Anterior cingulate cortex (tissue), 58 donors: ENCODE results near the gene ARMC9.
"Not testable (repeated sequence)": the region's sequence is repeated elsewhere in the genome, so short reads cannot be mapped to it uniquely, and the experiment has no call there.

Source experiments
- DNase-seq, 58 donors: peaks; one replicate each; lab custom pipeline; 2025; lab: John Stamatoyannopoulos, UW

Gene ARMC9

GRCh38 chr2:231238689-231239088, 40.3 kb downstream of the ARMC9 start:
- no peak for DNase-seq

GRCh38 chr2:231239751-231240150, 41.3 kb downstream of the ARMC9 start:
- DNase-seq = no peak

- DNase-seq = peak in 5 of 58 donors; percentile 4 to 21 (median 13)
These were observed 43.5 kb downstream of the ARMC9 start for GRCh38 chr2:231241755-231242507.

- DNase-seq = no peak
These were observed 45.4 kb downstream of the ARMC9 start for GRCh38 chr2:231243866-231244265.

- no peak for DNase-seq
These were observed 46.2 kb downstream of the ARMC9 start for GRCh38 chr2:231244382-231245248.

- no peak for DNase-seq
These were observed 47.0 kb downstream of the ARMC9 start for GRCh38 chr2:231245249-231246094.

GRCh38 chr2:231246171-231246842, 47.9 kb downstream of the ARMC9 start:
- DNase-seq = no peak

- no peak for DNase-seq
These were observed 51.7 kb downstream of the ARMC9 start for GRCh38 chr2:231250146-231250545.

- DNase-seq = no peak
These were observed 52.3 kb downstream of the ARMC9 start for GRCh38 chr2:231250698-231251097.

GRCh38 chr2:231253292-231253691, 54.9 kb downstream of the ARMC9 start:
- not testable (repeated sequence) for DNase-seq

GRCh38 chr2:231256494-231256893, 58.1 kb downstream of the ARMC9 start:
- no peak for DNase-seq

- no peak for DNase-seq
These were observed 59.3 kb downstream of the ARMC9 start for GRCh38 chr2:231257763-231258162.

- DNase-seq = no peak
These were observed 60.3 kb downstream of the ARMC9 start for GRCh38 chr2:231258701-231259100.

- DNase-seq = no peak
These were observed 60.7 kb downstream of the ARMC9 start for GRCh38 chr2:231259104-231259503.

- no peak for DNase-seq
These were observed 62.2 kb downstream of the ARMC9 start for GRCh38 chr2:231260442-231261208.

GRCh38 chr2:231263118-231263831, 64.8 kb downstream of the ARMC9 start:
- DNase-seq = no peak

GRCh38 chr2:231270221-231271114, 72.0 kb downstream of the ARMC9 start:
- DNase-seq = peak in 1 of 58 donors; percentile 30

GRCh38 chr2:231272991-231273390, 74.6 kb downstream of the ARMC9 start:
- no peak for DNase-seq
